ENCODE measurements around the gene SH3BGRL2. TPM values are rescaled to one million over a fixed set of nuclear protein-coding genes. Genes with fewer than 3 reads are reported as not detected.

SH3BGRL2 gene
- total RNA-seq, 1 experiment from 2014 or later = 5.2 TPM

- Histone ChIP-seq H3K9ac (ENCODE audit: low read length) (no peak overlapping the region), H3K27me3 (ENCODE audit: insufficient read depth, low read length) (no peaks in the 10 kb centered on the region), H3K27ac (ENCODE audit: low read depth, low read length) (no peak overlapping the region), H3K9me3 (ENCODE audit: control insufficient read depth in 1 of 2, insufficient read depth in 1 of 2, low read depth in 1 of 2, low read length in 2 of 2) (no peaks in the 10 kb centered on the region), H3K36me3 (ENCODE audit: control insufficient read depth in 1 of 2, insufficient read depth in 2 of 2, low read length in 2 of 2) (no peaks in the 10 kb centered on the region), H4K20me1 (ENCODE audit: insufficient read depth) (no peaks in the 10 kb centered on the region), H3K4me2 (ENCODE audit: low read length) (no peak overlapping the region), H3K4me3 (replicated peaks in 1 of 2; ENCODE audit: low read depth in 1 of 2, low read length in 2 of 2) (no peak overlapping the region), H2AFZ (ENCODE audit: low read depth, low read length, poor library complexity, severe bottlenecking) (no peak overlapping the region), H3K9me2 (ENCODE audit: insufficient read depth) (no peaks in the 10 kb centered on the region), H3K79me2 (ENCODE audit: insufficient read depth, low read length) (no peaks in the 10 kb centered on the region), H3K4me1 (ENCODE audit: control insufficient read depth in 1 of 2, insufficient read depth in 2 of 2, low read length in 2 of 2) (no peaks in the 10 kb centered on the region)
- DNase-seq (ENCODE audit: low read depth, low spot score) = no peak
- ATAC-seq = no peak
- ChIA-PET POLR2A (no interaction called here), CTCF (interaction anchor here (1.9 kb wide), 1 partner anchor 14 kb away, joined by 5 read pairs; no protein-coding TSS in a partner anchor), RAD21 (ENCODE audit: low non-redundant PET in 1 of 2, low total read pairs in 2 of 2, uncharacterized antibody in 2 of 2, unreplicated experiment in 2 of 2) (no interaction called here)
- TF ChIP-seq SRF (IDR thresholded peaks at IDR 0.05; ENCODE audit: low read depth) (no peak), EZH2 (IDR thresholded peaks at IDR 0.05) (no peak), CBX3 (IDR thresholded peaks at IDR 0.05; ENCODE audit: low read depth) (no peak), ZBTB33 (IDR thresholded peaks at IDR 0.05; ENCODE audit: extremely low read depth, insufficient replicate concordance, low read length) (no peak), POLR2AphosphoS5 (IDR thresholded peaks at IDR 0.05; ENCODE audit: low read depth, low read length) (no peak), POLR2A (IDR thresholded peaks at IDR 0.05; ENCODE audit: borderline replicate concordance, extremely low read depth, insufficient read depth, insufficient read length) (no peak), REST (IDR thresholded peaks at IDR 0.05; ENCODE audit: low read depth) (no peak), EZH2phosphoT487 (IDR thresholded peaks at IDR 0.05; ENCODE audit: borderline replicate concordance) (no peak), TCF7L2 (IDR thresholded peaks at IDR 0.05; ENCODE audit: borderline replicate concordance, extremely low read depth, insufficient read depth, insufficient read length) (no peak), JUND (IDR thresholded peaks at IDR 0.05) (no peak), ATF3 (IDR thresholded peaks at IDR 0.05) (no peak), EGR1 (IDR thresholded peaks at IDR 0.05; ENCODE audit: low read depth) (no peak), MAX (IDR thresholded peaks at IDR 0.05) (no peak)
- intact Hi-C loops (cut with micrococcal nuclease) = no loop called here
- no TSS peak for BruUV-seq (replicated peaks)
Measured at GRCh38 chr6:79686707-79687309, 55.7 kb downstream of the SH3BGRL2 start.

Data from HCT116 (cell line).